K562 (cell line): ENCODE results near the gene TRMT10A. TPM values are rescaled to one million over a fixed set of nuclear protein-coding genes. Genes with fewer than 3 reads are reported as not detected.

Source experiments
- ATAC-seq: fragments of 200-7000 bp; cut with Tn5 transposase; 3 replicates; pipeline ENCODE4 v1.9.1; 2020; ENCODE audit warnings: moderate library complexity
- BruUV-seq: library from RNA; stranded (reverse); fragments of 400-500 nt; replicated peaks from 2 replicates; lab custom pipeline; 2021; lab: Mats Ljungman, UMichigan
- CTCF ChIA-PET: fragments of 300-600 bp; formaldehyde crosslinking; extraction: SDS; loops from one replicate; lab custom pipeline; 2021; ENCODE audit warnings: low intra/inter-chr PET ratio; lab: Yijun Ruan, JAX
- POLR2A ChIA-PET: fragments of 300-600, 350-650 bp; sonication (Branson Sonifier 250); formaldehyde crosslinking; extraction: SDS; loops from one replicate; lab custom pipeline; 2021; ENCODE audit warnings: antibody characterized with exemption, inconsistent platforms; lab: Yijun Ruan, JAX
- DNase-seq, 4 experiments: peaks; one replicate each; pipeline versions ENCODE4 v3.0.0 to v3.0.0-alpha.2; 2011 to 2018; ENCODE audit warnings: low spot score in 3 of 4, mixed read lengths in 3 of 4; ENCODE audit errors: extremely low read depth in 1 of 4
- FAIRE-seq: peaks from 2 replicates; lab custom pipeline; 2011; peaks lifted over from hg19 to GRCh38; lab: Jason Lieb, UNC
- H2AFZ ChIP-seq: 2 replicates; pipeline ENCODE4 v1.6.0; 2011; ENCODE audit warnings: low read depth, low read length, control low read depth, inconsistent platforms
- H3K27ac ChIP-seq: fragments of 200-600 bp; 3 replicates; pipeline ENCODE4 v1.8.0; 2011; ENCODE audit warnings: low read depth, mild to moderate bottlenecking, control low read depth, inconsistent platforms, low read length, moderate library complexity, mixed read lengths; ENCODE audit errors: extremely low read depth
- H3K27me3 ChIP-seq, 2 experiments: fragments of 300-600 bp in 1 of 2; 2 replicates in 1 of 2; 3 replicates in 1 of 2; pipeline versions ENCODE4 v1.6.0 to v1.8.0; 2011; ENCODE audit warnings: inconsistent platforms in 2 of 2, low read length in 2 of 2, mild to moderate bottlenecking in 1 of 2, mixed read lengths in 1 of 2, moderate library complexity in 1 of 2; ENCODE audit not compliant: control insufficient read depth in 2 of 2, insufficient read depth in 2 of 2
- H3K36me3 ChIP-seq: fragments of 300-600 bp; 3 replicates; pipeline ENCODE4 v1.8.0; 2011; ENCODE audit warnings: mild to moderate bottlenecking, low read length, inconsistent platforms; ENCODE audit not compliant: control insufficient read depth, insufficient read depth
- H3K4me1 ChIP-seq, 2 experiments: fragments of 200-600 bp in 1 of 2; replicated peaks in 1 of 2; 2 replicates in 1 of 2; 3 replicates in 1 of 2; pipeline versions ENCODE4 v1.5.1 to v1.8.0; 2011; ENCODE audit warnings: inconsistent platforms in 2 of 2, low read length in 2 of 2, mild to moderate bottlenecking in 1 of 2, mixed read lengths in 1 of 2, moderate library complexity in 1 of 2; ENCODE audit not compliant: control insufficient read depth in 2 of 2, insufficient read depth in 2 of 2
- H3K4me2 ChIP-seq: 2 replicates; pipeline ENCODE4 v1.6.1; 2011; ENCODE audit warnings: low read length, control low read depth, inconsistent platforms, mixed read lengths; ENCODE audit not compliant: insufficient read depth
- H3K4me3 ChIP-seq: fragments of 200-600 bp; sonication (generic), shearing (Covaris generic); 2 replicates; pipeline ENCODE4 v1.5.1; 2016; ENCODE audit warnings: control low read depth, inconsistent platforms
- H3K79me2 ChIP-seq: fragments of 200-600 bp; 3 replicates; pipeline ENCODE4 v1.8.0; 2011; ENCODE audit warnings: low read length, inconsistent platforms; ENCODE audit not compliant: control insufficient read depth, insufficient read depth
- H3K9ac ChIP-seq, 2 experiments: 2 replicates each; pipeline versions ENCODE4 v1.6.0 to v1.6.1; 2011; ENCODE audit warnings: low read depth in 2 of 2, low read length in 2 of 2, control low read depth in 1 of 2, inconsistent platforms in 1 of 2, mild to moderate bottlenecking in 1 of 2, mixed read lengths in 1 of 2; ENCODE audit not compliant: insufficient read depth in 1 of 2
- H3K9me1 ChIP-seq: one replicate; pipeline ENCODE4 v1.6.0; 2011; ENCODE audit warnings: inconsistent platforms, mild to moderate bottlenecking, low read length, moderate library complexity; ENCODE audit not compliant: control insufficient read depth, insufficient read depth
- H3K9me3 ChIP-seq: replicated peaks from 2 replicates; pipeline ENCODE4 v1.5.1; 2011; ENCODE audit warnings: low read depth, low read length, inconsistent platforms; ENCODE audit not compliant: control insufficient read depth, insufficient read depth
- H4K20me1 ChIP-seq: replicated peaks from 2 replicates; pipeline ENCODE4 v1.6.1; 2011; ENCODE audit warnings: low read length, inconsistent platforms, mixed read lengths; ENCODE audit not compliant: control insufficient read depth, insufficient read depth
- E2F6 ChIP-seq, 2 experiments: IDR thresholded peaks; 2 replicates each; pipeline ENCODE4 v1.6.1; 2011; ENCODE audit warnings: borderline replicate concordance in 1 of 2, control low read depth in 1 of 2, low read depth in 1 of 2, low read length in 1 of 2, mild to moderate bottlenecking in 1 of 2, mixed read lengths in 1 of 2, moderate library complexity in 1 of 2; ENCODE audit not compliant: insufficient read depth in 1 of 2, insufficient read length in 1 of 2, poor library complexity in 1 of 2, severe bottlenecking in 1 of 2; ENCODE audit errors: extremely low read depth in 1 of 2
- ETS1 ChIP-seq: conservative IDR thresholded peaks from 2 replicates; pipeline ENCODE4 v1.6.1; 2011; ENCODE audit warnings: low read depth, mild to moderate bottlenecking, low read length; ENCODE audit not compliant: control insufficient read depth
- GTF2B ChIP-seq: IDR thresholded peaks from 2 replicates; pipeline ENCODE4 v1.6.1; 2011; ENCODE audit not compliant: insufficient read length; ENCODE audit errors: extremely low read depth
- HDAC6 ChIP-seq: IDR thresholded peaks from 2 replicates; pipeline ENCODE4 v1.6.1; 2012; ENCODE audit warnings: low read depth, mild to moderate bottlenecking, control low read depth, inconsistent platforms, low read length, moderate library complexity
- HOMEZ ChIP-seq: fragments of 250-450 bp; sonication (Bioruptor Pico); IDR thresholded peaks from 2 replicates; pipeline ENCODE4 v1.4.0; 2020; ENCODE audit warnings: mild to moderate bottlenecking, moderate library complexity
- IRF2 ChIP-seq: sonication (generic); formaldehyde crosslinking; IDR thresholded peaks from 2 replicates; pipeline ENCODE4 v1.8.1; 2022; ENCODE audit warnings: mild to moderate bottlenecking, missing genetic modification reagents
- YY1 ChIP-seq, 3 experiments: IDR thresholded peaks; 2 replicates each; pipeline ENCODE4 v1.6.1; 2011; ENCODE audit warnings: low read length in 2 of 3, mild to moderate bottlenecking in 2 of 3, moderate library complexity in 2 of 3, borderline replicate concordance in 1 of 3, control low read depth in 1 of 3, low read depth in 1 of 3; ENCODE audit not compliant: insufficient read depth in 3 of 3, insufficient replicate concordance in 2 of 3, control insufficient read depth in 1 of 3, insufficient read length in 1 of 3; ENCODE audit errors: extremely low read depth in 1 of 3
- ZNF217 ChIP-seq: sonication (generic); formaldehyde crosslinking; IDR thresholded peaks from 2 replicates; pipeline ENCODE4 v1.8.0; 2022; ENCODE audit warnings: mild to moderate bottlenecking, missing genetic modification reagents
- ZNF280B ChIP-seq: fragments of 250-450 bp; sonication (Bioruptor Pico); IDR thresholded peaks from 2 replicates; pipeline ENCODE4 v1.5.1; 2021; ENCODE audit warnings: mild to moderate bottlenecking
- ZNF436 ChIP-seq: fragments of 250-450, 450-650 bp; sonication (Bioruptor Pico); formaldehyde crosslinking; IDR thresholded peaks from 2 replicates; pipeline ENCODE4 v1.7.0; 2020; ENCODE audit warnings: mild to moderate bottlenecking
- WGBS: fragments of 100-300 bp; shearing (Covaris generic); methylation state at CpG from one replicate; pipeline ENCODE4 v1.1.6; 2016; ENCODE audit warnings: low coverage, mixed read lengths; ENCODE audit not compliant: insufficient coverage; ENCODE audit errors: missing lambda C conversion rate; 5-methylcytosine and 5-hydroxymethylcytosine counted together
- in situ Hi-C: fragments of 300-500 bp; cut with MboI; formaldehyde crosslinking; loops from 4 replicates; pipeline ENCODE4 v1.15.0; 2018; ENCODE audit warnings: inconsistent platforms, mixed read lengths
- intact Hi-C: fragments of 100-400 bp; cut with micrococcal nuclease; formaldehyde crosslinking; loops from 2 replicates; pipeline ENCODE4 v1.14.2; 2022
- polyA plus RNA-seq, 8 experiments: library from polyadenylated mRNA; depleted of rRNA in 4 of 8; stranded (reverse) in 5 of 8; unstranded in 3 of 8; fragments of >200 nt; fragmentation: Nextera tagmentation in 2 of 8; fragmentation: Illumina TruSeq in 1 of 8; extraction: Ambion mirVana in 2 of 8; extraction: Trizol in 1 of 8; gene quantifications; 2 replicates each; pipeline versions ENCODE4 v1.2.1 to v1.2.3, GENCODE V29; 2011 to 2014; ENCODE audit warnings: inconsistent platforms in 1 of 8, missing spikeins in 1 of 8
- total RNA-seq, 7 experiments: library from RNA; depleted of rRNA in 6 of 7; stranded (reverse); fragments of >200 nt in 6 of 7; fragmentation: Illumina TruSeq in 2 of 7; extraction: Trizol in 2 of 7; gene quantifications; 2 replicates each; pipeline versions ENCODE4 v1.2.1 to v1.2.3, GENCODE V29; 2011 to 2021; ENCODE audit warnings: low replicate concordance in 1 of 7

TRMT10A gene
- total and polyA plus RNA-seq, 9 of the 15 experiments (the other 6 are each of a cell fraction or from before 2014, with no cell fraction given) = 6.5 to 16.1 (median 12.7) TPM

GRCh38 chr4:99536271-99536670, 27.6 kb downstream of the TRMT10A start:
- DNase-seq = no peak
- ChIA-PET POLR2A (no interaction called here), CTCF (no interaction called here)
- H3K27me3 ChIP-seq = no peaks in the 10 kb centered on the region
- no peaks in the 10 kb centered on the region for H3K4me1 ChIP-seq
- no peaks in the 10 kb centered on the region for H3K36me3 ChIP-seq
- no peak overlapping the region for H2AFZ ChIP-seq
- no peak overlapping the region for H3K4me3 ChIP-seq
- ATAC-seq = no peak
- 0% methylated on average over 2 of the region's 2 CpGs for WGBS
- no peak overlapping the region for H3K4me2 ChIP-seq
- intact Hi-C loops = no loop called here
- no peak for FAIRE-seq
- no peaks in the 10 kb centered on the region for H3K79me2 ChIP-seq
- no TSS peak for BruUV-seq
- no peaks in the 10 kb centered on the region for H3K9me1 ChIP-seq
- in situ Hi-C loops = no loop called here
- H3K9me3 ChIP-seq = no peaks in the 10 kb centered on the region
- no peaks in the 10 kb centered on the region for H4K20me1 ChIP-seq
- no peak overlapping the region for H3K9ac ChIP-seq
- no peak overlapping the region for H3K27ac ChIP-seq
- no peak for TF ChIP-seq YY1 (IDR thresholded peaks at IDR 0.05; ENCODE audit: borderline replicate concordance in 1 of 3, control insufficient read depth in 1 of 3, extremely low read depth in 1 of 3, insufficient read depth in 3 of 3, insufficient read length in 1 of 3, insufficient replicate concordance in 2 of 3, low read depth in 1 of 3, low read length in 2 of 3)
- TF ChIP-seq ZNF217 (CRISPR knock-in tag) = no peak
- no peak for TF ChIP-seq ZNF280B (CRISPR knock-in tag)
- TF ChIP-seq ETS1 = no peak
- no peak for TF ChIP-seq HDAC6
- TF ChIP-seq GTF2B = no peak
- TF ChIP-seq IRF2 (CRISPR knock-in tag) = no peak
- no peak for TF ChIP-seq ZNF436
- no peak for TF ChIP-seq E2F6 (IDR thresholded peaks at IDR 0.05; ENCODE audit: borderline replicate concordance in 1 of 2, extremely low read depth in 1 of 2, insufficient read depth in 1 of 2, insufficient read length in 1 of 2, low read depth in 1 of 2, low read length in 1 of 2, poor library complexity in 1 of 2, severe bottlenecking in 1 of 2)
- no peak for TF ChIP-seq HOMEZ (CRISPR knock-in tag)
